WTC11 (cell line): ENCODE measurements around the gene NBAS. TPM values are rescaled to one million over a fixed set of nuclear protein-coding genes. Genes with fewer than 3 reads are reported as not detected.

Experiments
- ATAC-seq: fragments of 200-7000 bp; cut with Tn5 transposase; 2 replicates; pipeline ENCODE4 v1.10.0; 2021; ENCODE audit warnings: mild to moderate bottlenecking, moderate library complexity
- CTCF ChIA-PET: fragments of 300-600 bp; sonication (Branson Sonifier 250); formaldehyde crosslinking; loops from one replicate; lab custom pipeline; 2021; ENCODE audit warnings: antibody characterized with exemption; lab: Charles Lee
- POLR2A ChIA-PET: fragments of 350-600 bp; sonication (Branson Sonifier 250); formaldehyde crosslinking; loops from one replicate; lab custom pipeline; 2021; ENCODE audit warnings: antibody characterized with exemption; lab: Charles Lee
- DNase-seq: peaks from one replicate; pipeline ENCODE4 v3.0.0; 2021; ENCODE audit warnings: low spot score
- H3K27ac Mint-ChIP-seq: 2 replicates; pipeline ENCODE4 v1.8.0; 2021; ENCODE audit warnings: mixed read lengths
- H3K27me3 Mint-ChIP-seq: 2 replicates; pipeline ENCODE4 v1.8.0; 2021; ENCODE audit warnings: low read depth, mild to moderate bottlenecking, moderate library complexity, mixed read lengths
- H3K36me3 Mint-ChIP-seq: 2 replicates; pipeline ENCODE4 v1.8.0; 2021; ENCODE audit warnings: mixed read lengths
- H3K4me1 Mint-ChIP-seq: 2 replicates; pipeline ENCODE4 v1.8.0; 2022; ENCODE audit warnings: mixed read lengths
- H3K4me3 Mint-ChIP-seq: 2 replicates; pipeline ENCODE4 v1.8.0; 2021; ENCODE audit warnings: mild to moderate bottlenecking, moderate library complexity, mixed read lengths
- H3K9me3 Mint-ChIP-seq: 2 replicates; pipeline ENCODE4 v1.8.0; 2021; ENCODE audit warnings: mixed read lengths
- AR ChIP-seq: fragments of 250-450 bp; sonication (Bioruptor Pico); IDR thresholded peaks from 2 replicates; pipeline ENCODE4 v1.9.0; 2021; ENCODE audit warnings: mild to moderate bottlenecking
- E2F4 ChIP-seq: sonication (generic); formaldehyde crosslinking; IDR thresholded peaks from 2 replicates; pipeline ENCODE4 v1.8.1; 2022; ENCODE audit warnings: low read depth, mild to moderate bottlenecking, moderate library complexity, missing genetic modification reagents, borderline replicate concordance
- ETV6 ChIP-seq: sonication (generic); formaldehyde crosslinking; IDR thresholded peaks from 2 replicates; pipeline ENCODE4 v1.8.1; 2022; ENCODE audit warnings: mild to moderate bottlenecking, missing genetic modification reagents
- OVOL2 ChIP-seq: fragments of 250-450 bp; sonication (Bioruptor Pico); IDR thresholded peaks from 2 replicates; pipeline ENCODE4 v1.9.0; 2021; ENCODE audit warnings: mild to moderate bottlenecking, borderline replicate concordance
- PRRX2 ChIP-seq: fragments of 250-450 bp; sonication (Bioruptor Pico); IDR thresholded peaks from 2 replicates; pipeline ENCODE4 v1.8.0; 2021; ENCODE audit warnings: mild to moderate bottlenecking
- RORB ChIP-seq: fragments of 250-450 bp; sonication (Bioruptor Pico); IDR thresholded peaks from 2 replicates; pipeline ENCODE4 v1.9.0; 2021; ENCODE audit warnings: mild to moderate bottlenecking
- SOX15 ChIP-seq: fragments of 250-450 bp; sonication (Bioruptor Pico); IDR thresholded peaks from 2 replicates; pipeline ENCODE4 v1.9.0; 2021; ENCODE audit warnings: mild to moderate bottlenecking
- ZBTB21 ChIP-seq: sonication (generic); formaldehyde crosslinking; IDR thresholded peaks from 2 replicates; pipeline ENCODE4 v1.8.1; 2023; ENCODE audit warnings: mild to moderate bottlenecking, missing genetic modification reagents, borderline replicate concordance
- ZNF281 ChIP-seq: sonication (generic); formaldehyde crosslinking; IDR thresholded peaks from 2 replicates; pipeline ENCODE4 v1.8.0; 2023; ENCODE audit warnings: mild to moderate bottlenecking, missing genetic modification reagents
- ZNF317 ChIP-seq: sonication (generic); formaldehyde crosslinking; IDR thresholded peaks from 2 replicates; pipeline ENCODE4 v1.8.1; 2023; ENCODE audit warnings: low read depth, mild to moderate bottlenecking, moderate library complexity, missing genetic modification reagents, borderline replicate concordance
- ZNF425 ChIP-seq: fragments of 250-450 bp; sonication (Bioruptor Pico); conservative IDR thresholded peaks from 2 replicates; pipeline ENCODE4 v1.9.0; 2021; ENCODE audit warnings: mild to moderate bottlenecking
- total RNA-seq: library from RNA; stranded (reverse); gene quantifications from 3 replicates; pipeline ENCODE4 v1.2.3, GENCODE V29; 2021
- TF ChIP-seq, protein P1 (sequence below): sonication (generic); formaldehyde crosslinking; IDR thresholded peaks from 2 replicates; pipeline ENCODE4 v1.8.1; 2022; ENCODE audit warnings: mild to moderate bottlenecking, moderate library complexity, missing genetic modification reagents
- TF ChIP-seq, protein P2 (sequence below): sonication (generic); formaldehyde crosslinking; IDR thresholded peaks from 2 replicates; pipeline ENCODE4 v1.8.1; 2022; ENCODE audit warnings: missing genetic modification reagents, borderline replicate concordance
- TF ChIP-seq, protein P3 (sequence below): fragments of 200-600 bp; IDR thresholded peaks from 2 replicates; pipeline ENCODE4 v1.8.0; 2022; ENCODE audit warnings: antibody characterized with exemption

The NBAS gene
- total RNA-seq, 1 experiment from 2014 or later = 32.3 TPM

GRCh38 chr2:15607709-15608391 lies 46.7 kb upstream of the NBAS start (continued):
- TF ChIP-seq ZNF425 (CRISPR knock-in tag) = no peak

GRCh38 chr2:15606481-15607441 lies 45.6 kb upstream of the NBAS start:
- TF ChIP-seq, protein P1, sequence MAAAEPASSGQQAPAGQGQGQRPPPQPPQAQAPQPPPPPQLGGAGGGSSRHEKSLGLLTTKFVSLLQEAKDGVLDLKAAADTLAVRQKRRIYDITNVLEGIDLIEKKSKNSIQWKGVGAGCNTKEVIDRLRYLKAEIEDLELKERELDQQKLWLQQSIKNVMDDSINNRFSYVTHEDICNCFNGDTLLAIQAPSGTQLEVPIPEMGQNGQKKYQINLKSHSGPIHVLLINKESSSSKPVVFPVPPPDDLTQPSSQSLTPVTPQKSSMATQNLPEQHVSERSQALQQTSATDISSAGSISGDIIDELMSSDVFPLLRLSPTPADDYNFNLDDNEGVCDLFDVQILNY (CRISPR knock-in tag) = no peak
- POLR2A ChIA-PET = no interaction called here
- Mint-ChIP-seq H3K4me1 (peaks cover 4% of the 10 kb centered on the region), H3K27me3 (no peaks in the 10 kb centered on the region), H3K36me3 (peaks cover 81% of the 10 kb centered on the region), H3K4me3 (no peak overlapping the region), H3K9me3 (peaks cover 7% of the 10 kb centered on the region), H3K27ac (no peak overlapping the region)
- CTCF ChIA-PET = no interaction called here
- ATAC-seq (no peak), DNase-seq (no peak)

DNA sequence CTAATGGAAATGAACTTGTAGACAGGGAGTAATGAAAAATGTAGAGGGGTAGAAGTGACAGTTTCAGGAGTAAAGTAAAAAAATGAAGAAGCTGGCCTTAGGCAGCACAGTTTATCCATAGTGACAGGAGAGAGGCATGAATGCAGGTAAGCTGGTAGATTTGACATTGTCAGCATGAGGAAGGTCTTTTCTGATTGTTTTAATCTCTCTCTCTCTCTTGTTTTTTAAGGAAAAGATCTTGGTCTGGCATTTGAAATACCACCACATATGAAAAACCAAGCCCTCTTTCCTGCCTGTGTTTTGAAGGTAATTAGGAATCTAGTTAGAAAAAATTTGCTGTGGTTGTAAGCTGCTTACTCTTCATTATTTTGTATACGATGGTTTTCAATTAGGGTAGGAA lies 44.6 kb upstream of the NBAS start:
- DNase-seq = no peak
- POLR2A ChIA-PET = no interaction called here
- Mint-ChIP-seq H3K4me3 (no peak overlapping the region), H3K4me1 (peaks cover 4% of the 10 kb centered on the region), H3K36me3 (peaks cover 92% of the 10 kb centered on the region), H3K9me3 (peaks cover 7% of the 10 kb centered on the region), H3K27ac (no peak overlapping the region), H3K27me3 (no peaks in the 10 kb centered on the region)
- ATAC-seq = no peak
- CTCF ChIA-PET = no interaction called here
- no peak for TF ChIP-seq PRRX2 (CRISPR knock-in tag)
- no peak for TF ChIP-seq ZNF281 (CRISPR knock-in tag)
- no peak for TF ChIP-seq AR
- TF ChIP-seq, protein P2, sequence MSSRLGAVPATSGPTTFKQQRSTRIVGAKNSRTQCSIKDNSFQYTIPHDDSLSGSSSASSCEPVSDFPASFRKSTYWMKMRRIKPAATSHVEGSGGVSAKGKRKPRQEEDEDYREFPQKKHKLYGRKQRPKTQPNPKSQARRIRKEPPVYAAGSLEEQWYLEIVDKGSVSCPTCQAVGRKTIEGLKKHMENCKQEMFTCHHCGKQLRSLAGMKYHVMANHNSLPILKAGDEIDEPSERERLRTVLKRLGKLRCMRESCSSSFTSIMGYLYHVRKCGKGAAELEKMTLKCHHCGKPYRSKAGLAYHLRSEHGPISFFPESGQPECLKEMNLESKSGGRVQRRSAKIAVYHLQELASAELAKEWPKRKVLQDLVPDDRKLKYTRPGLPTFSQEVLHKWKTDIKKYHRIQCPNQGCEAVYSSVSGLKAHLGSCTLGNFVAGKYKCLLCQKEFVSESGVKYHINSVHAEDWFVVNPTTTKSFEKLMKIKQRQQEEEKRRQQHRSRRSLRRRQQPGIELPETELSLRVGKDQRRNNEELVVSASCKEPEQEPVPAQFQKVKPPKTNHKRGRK (CRISPR knock-in tag) = no peak
- TF ChIP-seq RORB (CRISPR knock-in tag) = no peak
- no peak for TF ChIP-seq ZNF317 (CRISPR knock-in tag)
- no peak for TF ChIP-seq SOX15
- TF ChIP-seq, protein P3, sequence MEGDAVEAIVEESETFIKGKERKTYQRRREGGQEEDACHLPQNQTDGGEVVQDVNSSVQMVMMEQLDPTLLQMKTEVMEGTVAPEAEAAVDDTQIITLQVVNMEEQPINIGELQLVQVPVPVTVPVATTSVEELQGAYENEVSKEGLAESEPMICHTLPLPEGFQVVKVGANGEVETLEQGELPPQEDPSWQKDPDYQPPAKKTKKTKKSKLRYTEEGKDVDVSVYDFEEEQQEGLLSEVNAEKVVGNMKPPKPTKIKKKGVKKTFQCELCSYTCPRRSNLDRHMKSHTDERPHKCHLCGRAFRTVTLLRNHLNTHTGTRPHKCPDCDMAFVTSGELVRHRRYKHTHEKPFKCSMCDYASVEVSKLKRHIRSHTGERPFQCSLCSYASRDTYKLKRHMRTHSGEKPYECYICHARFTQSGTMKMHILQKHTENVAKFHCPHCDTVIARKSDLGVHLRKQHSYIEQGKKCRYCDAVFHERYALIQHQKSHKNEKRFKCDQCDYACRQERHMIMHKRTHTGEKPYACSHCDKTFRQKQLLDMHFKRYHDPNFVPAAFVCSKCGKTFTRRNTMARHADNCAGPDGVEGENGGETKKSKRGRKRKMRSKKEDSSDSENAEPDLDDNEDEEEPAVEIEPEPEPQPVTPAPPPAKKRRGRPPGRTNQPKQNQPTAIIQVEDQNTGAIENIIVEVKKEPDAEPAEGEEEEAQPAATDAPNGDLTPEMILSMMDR = no peak
- TF ChIP-seq ETV6 (CRISPR knock-in tag) = no peak
- no peak for TF ChIP-seq E2F4 (CRISPR knock-in tag)
- TF ChIP-seq ZBTB21 (CRISPR knock-in tag) = no peak
- TF ChIP-seq OVOL2 = no peak
